Measurements from ENCODE around the gene AUTS2.

DNA sequence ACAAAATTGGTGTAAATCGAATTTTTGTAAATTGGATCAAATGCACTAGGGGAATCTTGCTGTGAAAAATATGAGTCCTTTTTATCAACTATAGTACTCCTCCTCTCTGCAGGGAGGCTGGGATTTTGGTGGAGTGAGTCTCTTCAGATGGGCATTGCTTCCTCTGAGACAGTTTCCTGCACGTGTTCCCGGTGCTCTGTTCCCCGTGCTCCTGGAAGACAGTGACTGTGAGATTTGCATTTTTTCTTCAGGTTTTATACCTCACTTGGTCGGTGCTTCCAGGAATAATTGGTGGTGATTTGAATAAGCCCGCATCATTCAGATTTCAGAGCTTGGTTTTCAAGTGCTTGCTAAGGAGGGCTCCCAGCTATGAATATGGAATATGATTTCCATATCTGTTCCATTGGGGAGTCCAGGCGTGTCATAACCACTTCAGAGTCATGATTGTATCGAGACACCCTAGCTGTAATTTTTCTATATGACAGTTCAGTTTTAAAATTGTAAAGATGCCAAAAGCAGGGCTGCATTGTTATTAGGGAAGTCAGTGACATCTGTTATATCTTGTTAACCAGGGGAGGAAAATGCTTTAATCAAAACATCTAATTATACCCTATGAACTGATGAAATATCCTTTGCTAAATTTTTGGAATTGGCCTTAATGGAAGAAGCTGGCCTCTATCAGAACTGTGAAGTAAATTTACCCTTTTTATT lies 12.3 kb downstream of the AUTS2 start:
- no peak for TF ChIP-seq POLR2A (IDR thresholded peaks at IDR 0.05)
- TF ChIP-seq CTCF (IDR thresholded peaks at IDR 0.05), result no peak

All from breast epithelium (tissue), 3 donors.